ENCODE results near the gene SLC2A6.

The SLC2A6 gene

GRCh38 chr9:133515240-133515610 lies 36.3 kb upstream of the SLC2A6 start:
- DNase-seq: no peak

GRCh38 chr9:133514460-133515239 lies 35.8 kb upstream of the SLC2A6 start:
- DNase-seq: no peak

- DNase-seq: no peak
Measured at GRCh38 chr9:133513214-133514100, 34.6 kb upstream of the SLC2A6 start.

DNA sequence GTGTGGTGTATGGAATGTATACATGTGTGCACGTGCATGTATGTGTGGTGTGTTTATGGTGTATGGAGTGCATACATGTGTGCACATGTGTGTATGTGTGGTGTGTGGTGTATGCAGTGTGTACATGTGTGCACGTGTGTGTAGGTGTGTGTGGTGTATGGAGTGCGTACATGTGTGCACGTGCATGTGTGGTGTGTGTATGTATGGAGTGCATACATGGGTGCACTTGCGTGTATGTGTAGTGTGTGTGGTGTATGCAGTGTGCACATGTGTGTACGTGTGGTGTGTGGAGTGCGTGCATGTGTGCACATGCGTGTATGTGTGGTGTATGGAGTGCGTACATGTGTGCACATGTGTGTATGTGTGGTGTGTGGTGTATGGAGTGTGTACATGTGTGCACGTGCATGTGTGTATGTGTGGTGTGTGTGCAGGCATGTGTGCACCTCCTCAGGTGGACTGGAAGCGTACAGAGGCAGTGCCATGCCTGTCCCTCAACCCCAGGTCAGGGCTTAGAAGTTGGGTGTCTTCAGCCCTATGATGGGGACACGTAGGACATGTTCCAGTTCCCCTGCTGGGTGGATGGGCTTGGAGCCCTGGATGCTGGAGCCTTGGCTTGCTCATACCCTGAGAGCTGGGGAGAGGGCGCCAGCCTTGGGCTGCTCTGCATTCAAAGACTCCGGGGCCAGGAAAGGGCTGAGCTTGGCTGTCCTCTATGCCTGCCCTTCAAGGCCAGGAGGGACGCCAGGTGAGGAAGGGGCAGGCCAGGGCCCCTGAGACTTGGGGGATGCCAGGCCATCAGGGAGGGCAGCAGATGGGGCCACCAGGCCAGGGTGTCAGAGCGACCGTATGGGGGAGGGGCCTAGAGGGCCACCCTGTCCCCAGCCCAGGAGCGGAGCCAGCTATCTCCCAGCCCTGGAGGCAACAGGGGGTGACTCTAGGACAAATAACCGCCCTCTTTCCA lies 33.6 kb upstream of the SLC2A6 start:
- no peak for DNase-seq

DNA sequence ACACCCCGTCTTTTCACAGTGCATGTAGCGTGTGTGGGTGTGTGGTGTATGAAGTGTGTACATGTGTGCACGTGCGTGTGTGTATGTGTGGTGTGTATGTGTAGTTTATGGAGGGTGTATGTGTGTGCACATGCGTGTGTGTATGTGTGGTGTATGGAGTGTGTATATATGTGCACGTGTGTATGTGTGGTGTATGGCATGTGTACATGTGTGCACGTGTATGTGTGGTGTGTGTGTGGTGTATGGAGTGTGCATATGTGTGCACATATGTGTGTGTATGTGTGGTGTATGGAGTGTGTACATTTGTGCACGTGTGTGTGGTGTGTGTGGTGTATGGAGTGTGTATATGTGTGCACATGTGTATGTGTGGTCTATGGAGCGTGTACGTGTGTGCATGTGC lies 32.7 kb upstream of the SLC2A6 start:
- no peak for DNase-seq

DNA sequence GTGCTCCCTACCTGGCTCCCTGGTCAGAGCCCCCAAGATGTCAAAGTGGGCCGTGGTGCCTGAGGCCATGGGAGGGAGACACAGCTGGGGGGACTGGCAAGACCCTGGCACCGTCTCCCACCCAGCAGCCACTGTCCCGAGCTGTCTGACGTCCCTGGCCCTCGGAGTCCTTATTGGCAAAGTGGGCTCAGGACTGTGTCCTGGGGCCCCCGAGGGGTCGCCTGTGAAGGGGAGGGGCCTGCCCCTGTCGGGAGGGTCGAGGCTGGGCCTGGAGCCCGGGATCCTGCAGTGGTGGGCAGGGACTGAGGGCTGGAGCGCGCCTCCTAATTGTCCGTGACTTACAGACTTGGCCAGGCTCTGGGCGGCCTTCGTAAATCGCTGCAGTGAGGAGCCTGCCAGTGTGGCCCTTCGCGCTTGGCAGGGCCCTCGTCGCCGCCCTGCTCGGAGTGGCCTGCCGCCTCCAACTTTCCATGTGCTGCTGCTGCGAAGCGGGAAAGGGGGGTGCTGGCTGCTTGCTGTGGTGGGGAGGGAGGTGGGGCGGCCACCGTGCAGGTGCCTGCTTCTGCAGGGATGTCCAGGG lies 32.1 kb upstream of the SLC2A6 start:
- no peak for DNase-seq

DNA sequence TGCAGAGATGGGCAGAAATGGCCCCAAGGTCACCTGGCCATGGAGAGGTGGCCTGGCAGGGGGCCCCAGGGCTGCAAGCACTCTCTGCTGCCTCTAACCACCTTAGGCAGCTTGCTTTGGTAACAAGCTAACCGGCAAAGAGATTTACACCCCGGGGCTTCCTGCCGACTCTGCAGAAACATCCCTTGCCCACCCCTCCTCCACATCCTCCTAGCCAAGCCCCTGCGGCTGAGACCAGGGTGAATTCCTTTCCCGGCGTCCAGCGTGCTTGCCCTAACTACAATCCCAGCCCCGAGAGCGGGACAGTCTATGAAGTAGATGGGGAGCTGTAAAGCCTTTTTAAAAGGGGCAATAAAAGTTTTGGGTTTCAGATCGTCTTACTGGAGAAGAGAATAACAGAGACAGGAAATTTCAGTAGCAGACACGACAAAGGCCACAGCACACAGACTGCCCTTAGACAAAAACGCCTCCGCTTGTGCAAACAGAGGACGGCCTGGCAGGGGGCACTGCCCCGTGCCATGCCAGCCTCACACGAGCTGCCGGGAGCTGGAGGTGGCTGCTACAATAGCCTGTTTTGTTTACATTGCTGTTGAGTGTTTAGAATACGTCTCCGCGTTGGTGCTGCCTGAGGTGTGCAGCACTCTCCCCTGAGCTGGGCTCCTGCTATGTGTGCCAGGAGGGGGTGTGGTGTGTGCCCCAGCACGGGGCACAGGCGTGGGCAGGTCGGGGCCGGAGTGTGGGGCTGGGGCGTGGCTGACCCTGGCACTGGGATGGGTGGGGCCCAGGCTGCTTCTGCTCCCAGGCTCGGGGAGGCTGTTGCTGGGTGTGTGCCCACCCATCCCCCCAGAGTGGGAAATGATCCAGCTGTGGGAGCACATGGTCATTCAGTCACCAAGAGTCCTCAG lies 30.5 kb upstream of the SLC2A6 start:
- no peak for DNase-seq

DNA sequence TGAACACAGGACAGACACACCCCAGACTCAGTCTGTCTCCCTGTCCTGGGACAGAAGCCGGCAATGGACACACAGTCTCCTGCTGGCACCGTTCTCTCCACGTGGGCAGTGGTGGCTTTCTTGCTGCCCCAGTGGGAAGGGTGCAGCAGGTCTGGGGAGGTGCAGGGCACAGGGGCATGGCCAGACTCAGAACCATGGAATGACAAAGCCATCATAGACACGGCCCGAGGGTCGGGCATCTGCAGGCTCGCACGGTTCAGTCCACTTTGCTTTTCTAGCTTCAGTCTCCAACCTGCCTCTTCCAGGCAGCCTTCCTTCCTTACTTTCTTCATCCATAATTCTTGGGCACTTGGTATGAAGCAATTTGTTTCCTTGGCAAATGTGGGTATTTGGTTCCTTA lies 29.1 kb upstream of the SLC2A6 start:
- no peak for DNase-seq

DNA sequence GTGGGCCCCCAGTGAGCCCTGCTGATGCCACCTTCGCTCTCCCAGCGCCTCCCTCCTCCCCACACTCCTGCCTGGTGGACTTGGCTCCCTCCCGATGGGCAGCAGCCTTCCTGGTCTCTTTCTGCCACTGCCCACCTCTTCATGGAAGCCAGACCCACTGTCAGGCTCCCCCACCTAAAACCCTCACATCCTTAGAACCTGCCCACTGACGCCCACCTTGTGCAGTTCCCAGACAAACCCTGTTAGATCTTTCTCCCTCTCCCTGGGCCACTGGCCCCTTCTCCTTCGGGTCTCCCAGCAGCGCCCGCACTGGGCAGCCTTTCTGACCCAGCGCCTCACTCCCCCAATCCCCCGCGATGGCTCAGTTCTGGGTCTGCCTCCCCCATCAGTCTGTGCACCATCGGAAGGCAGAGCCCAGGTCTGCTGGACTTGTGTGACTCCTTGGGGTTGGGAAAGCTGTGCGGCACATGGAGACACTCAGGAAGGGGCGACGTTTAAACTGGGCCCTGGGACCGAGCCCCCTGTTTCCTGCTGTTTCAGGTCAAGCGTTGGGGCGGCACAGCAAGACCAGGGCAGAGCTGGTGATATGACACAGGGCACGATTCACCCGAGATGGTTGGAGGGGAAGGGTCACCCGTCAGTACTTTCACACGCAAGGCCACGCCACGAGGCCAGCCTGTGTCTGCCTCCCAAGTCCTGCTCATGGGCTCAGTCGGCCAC lies 28.5 kb upstream of the SLC2A6 start:
- DNase-seq: no peak

GRCh38 chr9:133506653-133507038 lies 27.7 kb upstream of the SLC2A6 start:
- DNase-seq: no peak

DNA sequence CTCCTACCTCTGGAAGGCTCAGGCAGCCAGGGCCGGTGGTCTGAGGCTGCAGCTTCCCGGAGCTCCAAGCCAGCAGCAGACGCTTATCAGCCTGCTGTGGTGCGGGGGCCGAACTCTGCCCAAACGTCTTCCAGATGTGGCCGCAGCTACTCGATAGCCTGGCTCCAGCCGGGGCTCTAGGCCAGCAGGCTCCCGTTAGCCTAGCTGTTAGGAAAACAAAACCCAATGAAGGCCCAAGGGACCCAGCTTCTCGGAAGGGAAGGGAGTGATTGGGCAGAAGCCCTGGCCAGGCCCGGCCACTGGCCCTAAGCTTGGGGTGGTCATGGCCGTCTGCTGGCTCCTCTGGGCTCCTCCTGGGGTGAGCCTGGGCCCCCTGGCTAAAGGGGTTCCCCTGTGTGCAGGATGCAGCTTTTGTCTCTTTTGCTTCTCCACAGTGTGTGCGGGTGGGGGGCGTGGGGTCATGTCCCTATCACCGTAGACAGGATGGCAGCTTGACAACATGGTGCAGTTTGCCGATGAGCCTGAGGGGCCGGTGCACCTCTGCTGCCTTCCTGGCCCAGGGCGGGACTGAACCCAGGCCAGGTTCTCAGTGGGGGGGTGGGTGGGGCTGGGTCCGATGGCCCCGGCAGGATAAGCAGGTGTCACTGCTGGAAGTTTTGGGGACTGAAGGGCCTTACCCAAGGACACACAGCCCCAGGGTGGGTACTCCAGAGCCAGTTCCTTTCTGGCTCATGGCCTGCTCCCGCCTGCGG lies 27.2 kb upstream of the SLC2A6 start:
- DNase-seq: no peak

GRCh38 chr9:133505186-133505830 lies 26.4 kb upstream of the SLC2A6 start:
- no peak for DNase-seq

- DNase-seq: no peak
Measured at GRCh38 chr9:133502112-133502511, 23.2 kb upstream of the SLC2A6 start.

DNA sequence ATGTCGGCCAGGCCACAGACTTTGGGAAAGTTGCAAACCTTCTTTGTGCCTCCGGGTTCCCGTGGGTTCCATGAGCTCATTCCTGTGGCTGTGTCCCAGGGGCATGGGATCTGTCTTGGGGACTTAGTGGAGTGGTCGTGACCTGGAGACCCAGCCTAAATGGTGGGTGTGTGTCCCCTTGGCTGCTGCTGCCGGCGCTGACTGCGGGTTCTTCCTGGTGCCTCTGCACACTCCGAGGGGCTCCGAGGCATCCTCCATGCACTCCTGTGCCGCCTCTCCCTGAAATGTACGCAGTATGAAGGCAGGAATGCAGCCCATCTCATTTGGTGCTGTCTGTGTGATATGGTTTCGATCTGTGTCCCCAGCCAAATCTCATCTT lies 21.0 kb upstream of the SLC2A6 start:
- DNase-seq: no peak

DNA sequence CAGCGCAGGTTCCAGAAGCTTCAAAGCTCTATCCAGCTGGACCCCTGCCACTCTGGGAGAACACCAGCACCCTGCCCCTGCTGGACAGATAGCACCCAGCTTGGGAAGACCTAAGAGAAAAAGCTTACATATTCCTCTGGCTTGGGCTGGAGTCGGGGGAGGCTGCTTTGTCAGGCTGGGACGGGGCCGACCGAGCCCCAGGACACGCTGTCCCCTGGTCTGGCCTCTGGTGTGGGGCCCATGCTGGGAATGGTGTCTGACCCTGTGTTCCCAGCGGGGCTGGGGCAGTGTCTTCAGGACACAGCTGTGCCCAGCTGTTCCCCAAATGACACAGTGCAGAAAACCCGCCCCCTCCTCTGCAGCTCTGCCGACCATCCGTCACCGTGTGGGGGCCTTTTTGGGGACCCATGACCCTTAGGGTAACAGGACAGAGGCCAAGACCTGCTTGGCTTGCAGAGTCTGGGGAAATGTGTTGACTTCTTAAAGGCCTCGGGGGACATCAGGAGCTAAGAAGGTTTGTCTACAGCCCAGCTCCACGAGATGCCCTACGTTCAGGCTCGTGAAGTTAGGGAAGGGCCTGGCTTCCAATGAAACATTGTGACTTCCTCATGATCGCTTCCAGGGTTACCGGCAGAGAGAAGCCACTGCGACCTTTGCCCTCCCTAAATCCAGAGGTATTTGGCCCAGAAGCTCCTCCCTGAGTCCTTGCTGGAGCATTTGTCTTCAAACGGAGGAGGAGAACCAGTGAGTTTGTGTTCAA lies 20.4 kb upstream of the SLC2A6 start:
- no peak for DNase-seq

DNA sequence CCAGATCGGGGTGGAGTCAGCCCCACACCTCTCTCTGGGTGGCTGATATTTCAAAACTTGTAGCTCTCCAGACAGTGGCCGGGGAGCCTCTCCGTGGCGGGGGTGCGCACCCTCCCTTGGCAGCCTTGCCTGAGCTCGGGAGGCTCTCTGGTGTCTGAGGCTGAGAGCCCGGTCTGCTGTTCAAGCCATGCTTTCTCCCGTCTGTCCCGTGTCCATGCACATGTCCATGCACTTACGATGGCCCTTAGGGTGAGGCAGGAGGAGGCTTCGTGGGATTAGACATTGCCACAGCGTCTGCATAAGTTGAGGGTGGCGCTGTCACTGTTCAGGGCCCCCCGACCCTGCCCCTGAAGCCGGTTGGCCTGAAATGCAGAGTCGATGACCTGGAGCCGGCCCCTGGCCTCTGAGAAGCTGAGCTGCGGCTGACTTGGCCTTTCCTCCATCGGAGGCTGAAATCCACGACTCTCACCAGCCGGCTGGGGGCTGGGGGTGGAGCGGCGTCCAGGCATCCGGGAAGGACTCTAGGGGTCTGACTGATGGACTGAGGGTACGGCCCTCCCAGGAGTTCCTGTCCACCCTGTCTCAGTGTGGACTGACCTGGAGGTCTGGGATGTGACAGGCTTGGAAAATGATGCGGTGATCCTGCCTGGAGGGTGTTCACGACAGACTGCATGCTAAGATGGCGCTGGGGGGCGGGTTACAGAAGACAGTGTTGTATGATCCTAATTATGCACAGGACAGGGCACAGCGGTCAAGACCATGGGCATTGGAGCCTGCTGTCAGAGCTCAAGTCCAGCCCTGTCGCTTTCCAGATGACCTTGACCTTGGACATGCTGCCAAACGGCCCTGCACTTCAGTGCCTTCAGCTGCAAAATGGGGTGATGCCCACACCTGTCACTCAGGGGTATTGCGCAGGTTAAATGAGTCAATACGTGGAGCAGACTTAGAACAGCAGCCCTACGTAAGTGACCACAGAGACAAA lies 18.3 kb upstream of the SLC2A6 start:
- no peak for DNase-seq
